ENCODE results near the gene DCTN5. TPM values are rescaled to one million over a fixed set of nuclear protein-coding genes. Genes with fewer than 3 reads are reported as not detected.
A peak's percentile ranks its signal among the peaks of the same experiment; 100 is the strongest.

Gene DCTN5
- total RNA-seq, 4 donors from 2014 or later: 38.3 to 75.8 (median 49.2) TPM

GRCh38 chr16:23694265-23694643 lies 53.0 kb downstream of the DCTN5 start:
- Histone ChIP-seq H3K36me3 (peaks cover 8 to 22% (median 16%) of the 10 kb centered on the region in 3 donors), H3K27ac (no peak overlapping the region), H3K4me3 (no peak overlapping the region), H3K9me3 (no peaks in the 10 kb centered on the region), H3K4me1 (peaks cover 0 to 15% (median 0%) of the 10 kb centered on the region in 3 donors), H3K27me3 (peaks cover 0 to 6% (median 0%) of the 10 kb centered on the region in 4 donors)
- TF ChIP-seq POLR2A (IDR thresholded peaks at IDR 0.05) (no peak), CTCF (IDR thresholded peaks at IDR 0.05) (no peak)
- intact Hi-C loops (cut with DNase I): no loop called here
- WGBS, 2 donors: 96 to 100% methylated on average over 4 of the region's 4 CpGs
- no peak for DNase-seq

GRCh38 chr16:23694644-23695373 lies 53.5 kb downstream of the DCTN5 start:
- WGBS, 2 donors: 24 to 31% methylated on average over 10 to 22 of the region's 32 CpGs
- H3K27me3 ChIP-seq: peaks cover 0 to 6% (median 0%) of the 10 kb centered on the region in 4 donors
- no peak for TF ChIP-seq POLR2A (IDR thresholded peaks at IDR 0.05)
- TF ChIP-seq CTCF (IDR thresholded peaks at IDR 0.05): no peak
- H3K4me1 ChIP-seq: peaks cover 0 to 18% (median 0%) of the 10 kb centered on the region in 3 donors
- H3K27ac ChIP-seq: no peak overlapping the region
- intact Hi-C loops (cut with DNase I): no loop called here
- peaks cover 2 to 16% (median 11%) of the 10 kb centered on the region in 3 donors for H3K36me3 ChIP-seq
- no peaks in the 10 kb centered on the region for H3K9me3 ChIP-seq
- peak overlapping the region in 2 of 4 donors; percentile 12 to 15 for H3K4me3 ChIP-seq
- no peak for DNase-seq

- peaks cover 0 to 18% (median 0%) of the 10 kb centered on the region in 3 donors for H3K4me1 ChIP-seq
- H3K27ac ChIP-seq: no peak overlapping the region
- no peak for DNase-seq
- H3K4me3 ChIP-seq: no peak overlapping the region
- TF ChIP-seq POLR2A (IDR thresholded peaks at IDR 0.05) (no peak), CTCF (IDR thresholded peaks at IDR 0.05) (no peak)
- WGBS, 2 donors: 73 to 80% methylated on average over 6 of the region's 11 CpGs
- H3K9me3 ChIP-seq: no peaks in the 10 kb centered on the region
- intact Hi-C loops (cut with DNase I): no loop called here
- peaks cover 0 to 7% (median 1%) of the 10 kb centered on the region in 3 donors for H3K36me3 ChIP-seq
- peaks cover 0 to 11% (median 0%) of the 10 kb centered on the region in 4 donors for H3K27me3 ChIP-seq
Measured at GRCh38 chr16:23695756-23696155, 54.5 kb downstream of the DCTN5 start.

- no peak for DNase-seq
- Histone ChIP-seq H3K27ac (peak overlapping the region in 3 of 4 donors; percentile 3 to 45 (median 39)), H3K27me3 (peaks cover 0 to 15% (median 0%) of the 10 kb centered on the region in 4 donors), H3K9me3 (peaks cover 0 to 4% (median 0%) of the 10 kb centered on the region in 3 donors), H3K36me3 (no peaks in the 10 kb centered on the region), H3K4me1 (peaks cover 0 to 18% (median 0%) of the 10 kb centered on the region in 3 donors), H3K4me3 (no peak overlapping the region)
- intact Hi-C loops (cut with DNase I): no loop called here
- TF ChIP-seq CTCF (IDR thresholded peaks at IDR 0.05) (no peak), POLR2A (IDR thresholded peaks at IDR 0.05) (no peak)
- WGBS, 2 donors: 57 to 75% methylated on average over 3 to 4 of the region's 4 CpGs
Measured at GRCh38 chr16:23699100-23699499, 57.8 kb downstream of the DCTN5 start.

GRCh38 chr16:23700093-23700492 lies 58.8 kb downstream of the DCTN5 start:
- no peak for TF ChIP-seq POLR2A (IDR thresholded peaks at IDR 0.05)
- TF ChIP-seq CTCF (IDR thresholded peaks at IDR 0.05): no peak
- 80 to 100% methylated on average over 2 of the region's 2 CpGs for WGBS, 2 donors
- peaks cover 0 to 19% (median 0%) of the 10 kb centered on the region in 4 donors for H3K27me3 ChIP-seq
- H3K4me3 ChIP-seq: no peak overlapping the region
- peaks cover 0 to 4% (median 0%) of the 10 kb centered on the region in 3 donors for H3K9me3 ChIP-seq
- H3K36me3 ChIP-seq: no peaks in the 10 kb centered on the region
- intact Hi-C loops (cut with DNase I): no loop called here
- no peak for DNase-seq
- H3K4me1 ChIP-seq: peaks cover 0 to 10% (median 0%) of the 10 kb centered on the region in 3 donors
- no peak overlapping the region for H3K27ac ChIP-seq
